Lower leg skin (tissue), 4 donors: ENCODE results near the gene NAT8L. TPM values are rescaled to one million over a fixed set of nuclear protein-coding genes. Genes with fewer than 3 reads are reported as not detected.

ENCODE experiments used
- DNase-seq, 2 donors: peaks; one replicate each; pipeline ENCODE4 v3.0.0-alpha.2; 2019; ENCODE audit warnings: low spot score in 2 of 2
- H3K4me3 ChIP-seq: fragments of 200-600 bp; sonication (generic); 2 replicates; pipeline ENCODE4 v1.5.1; 2017; ENCODE audit warnings: mild to moderate bottlenecking, low read depth; ENCODE audit not compliant: poor library complexity, severe bottlenecking
- CTCF ChIP-seq, 3 donors: fragments of 450-650 bp; IDR thresholded peaks; one replicate each; pipeline ENCODE4 v1.5.1; 2016; ENCODE audit warnings: antibody characterized with exemption in 3 of 3, mild to moderate bottlenecking in 3 of 3, moderate library complexity in 2 of 3
- POLR2A ChIP-seq, 2 donors: fragments of 450-650 bp; IDR thresholded peaks; one replicate each; pipeline ENCODE4 v1.6.1; 2016 to 2017; ENCODE audit warnings: antibody characterized with exemption in 2 of 2, mild to moderate bottlenecking in 1 of 2, moderate library complexity in 1 of 2
- WGBS, 2 donors: methylation state at CpG; one replicate each; pipeline ENCODE4 v1.1.5; 2018; 5-methylcytosine and 5-hydroxymethylcytosine counted together
- intact Hi-C: fragments of 100-400 bp; cut with DNase I; formaldehyde crosslinking; loops from one replicate; pipeline ENCODE4 v1.15.0; 2023; ENCODE audit warnings: low total_unique reads
- total RNA-seq, 4 donors: library from RNA; depleted of rRNA; stranded (reverse); fragments of >200 nt; gene quantifications; one replicate each; pipeline ENCODE4 v1.1.0, GENCODE V29; 2016

NAT8L gene
- total RNA-seq, 4 donors from 2014 or later, result 0.39 to 1.4 (median 0.97) TPM

- peak in 1 of 2 donors; percentile 68 for DNase-seq
- 86 to 88% methylated on average over 17 to 18 of the region's 18 CpGs for WGBS, 2 donors
- TF ChIP-seq POLR2A (IDR thresholded peaks at IDR 0.05), result no peak
- TF ChIP-seq CTCF (IDR thresholded peaks at IDR 0.05), result no peak
- intact Hi-C loops, result no loop called here
- H3K4me3 ChIP-seq, result no peak overlapping the region
Observed at GRCh38 chr4:2044542-2045517, 14.3 kb upstream of the NAT8L start.

- DNase-seq, result peak in 1 of 2 donors; percentile 53
- intact Hi-C loops, result no loop called here
- TF ChIP-seq POLR2A (IDR thresholded peaks at IDR 0.05), result no peak
- TF ChIP-seq CTCF (IDR thresholded peaks at IDR 0.05), result no peak
- WGBS, 2 donors, result 75 to 81% methylated on average over 11 of the region's 11 CpGs
- H3K4me3 ChIP-seq, result no peak overlapping the region
Observed at GRCh38 chr4:2045518-2045951, 13.6 kb upstream of the NAT8L start.

- no peak overlapping the region for H3K4me3 ChIP-seq
- intact Hi-C loops, result no loop called here
- TF ChIP-seq CTCF (IDR thresholded peaks at IDR 0.05) (no peak), POLR2A (IDR thresholded peaks at IDR 0.05) (no peak)
- WGBS, 2 donors, result 65 to 71% methylated on average over 27 to 28 of the region's 28 CpGs
- peak in 1 of 2 donors; percentile 72 for DNase-seq
Observed at GRCh38 chr4:2046031-2046961, 12.8 kb upstream of the NAT8L start.

GRCh38 chr4:2047031-2047660 is 12.0 kb upstream of the NAT8L start:
- peak in 1 of 2 donors; percentile 78 for DNase-seq
- H3K4me3 ChIP-seq, result no peak overlapping the region
- intact Hi-C loops, result no loop called here
- TF ChIP-seq POLR2A (IDR thresholded peaks at IDR 0.05), result no peak
- no peak for TF ChIP-seq CTCF (IDR thresholded peaks at IDR 0.05)
- 36 to 44% methylated on average over 32 to 54 of the region's 57 CpGs for WGBS, 2 donors
